ENCODE results near the gene ALOX15B. TPM values are rescaled to one million over a fixed set of nuclear protein-coding genes. Genes with fewer than 3 reads are reported as not detected.

ALOX15B gene
- polyA plus RNA-seq, 3 donors = 1.7 to 2.8 (median 2.0) TPM

GRCh38 chr17:8001976-8002720, 36.7 kb upstream of the ALOX15B start, which contains the start of gene GUCY2D:
GUCY2D (plus strand) TSS chr17:8002615; CDS start chr17:8003048, 433 bp downstream.
- Histone ChIP-seq H3K79me2 (ENCODE audit: insufficient read depth, low read length) (no peaks in the 10 kb centered on the region), H3K9ac (ENCODE audit: insufficient read depth, low read length, poor library complexity, severe bottlenecking) (peak within 1 kb of the TSS; percentile 11), H3K4me3 (replicated peaks in 1 of 3; ENCODE audit: low read depth in 2 of 3, low read length in 3 of 3) (peak within 1 kb of the TSS; percentile 36 to 77 (median 73)), H3K36me3 (replicated peaks in 1 of 2; ENCODE audit: control insufficient read depth in 1 of 2, insufficient read depth in 2 of 2, low read length in 2 of 2) (no peaks in the 10 kb centered on the region), H3K9me3 (replicated peaks in 1 of 2; ENCODE audit: control insufficient read depth in 1 of 2, insufficient read depth in 1 of 2, low read length in 2 of 2) (no peaks in the 10 kb centered on the region), H4K20me1 (ENCODE audit: insufficient read depth, low read length) (no peaks in the 10 kb centered on the region), H3K27me3 (ENCODE audit: control insufficient read depth in 2 of 2, insufficient read depth in 2 of 2, low read length in 2 of 2) (peaks cover 0 to 12% of the 10 kb centered on the region in 2 donors), H3K27ac (ENCODE audit: low read depth in 1 of 2, low read length in 2 of 2) (peak within 1 kb of the TSS in 1 of 2 donors; percentile 27), H2AFZ (ENCODE audit: insufficient read depth, low read depth, low read length, poor library complexity, severe bottlenecking) (peak within 1 kb of the TSS; percentile 85), H3K4me1 (ENCODE audit: control insufficient read depth in 1 of 2, insufficient read depth in 2 of 2, low read length in 2 of 2) (peaks cover 15 to 24% of the 10 kb centered on the region in 2 donors), H3K4me2 (replicated peaks; ENCODE audit: extremely low read depth, low read length, poor library complexity, severe bottlenecking) (peak within 1 kb of the TSS; percentile 73)
- under 1% methylated on average over 13 of the region's 18 CpGs for WGBS (ENCODE audit: insufficient coverage)
- Mint-ChIP-seq H3K9me3 (peaks cover 2 to 10% (median 5%) of the 10 kb centered on the region in 7 donors), H3K4me1 (peaks cover 31% of the 10 kb centered on the region), H3K27me3 (ENCODE audit: low read depth in 3 of 3) (peaks cover 15 to 20% (median 19%) of the 10 kb centered on the region in 3 donors), H3K27ac (peak within 1 kb of the TSS; percentile 41 to 85 (median 63)), H3K36me3 (no peaks in the 10 kb centered on the region), H3K4me3 (peak within 1 kb of the TSS; percentile 96 to 98)
- no peak for TF ChIP-seq CTCF (IDR thresholded peaks at IDR 0.05)
- peak in 2 of 3 donors; percentile 44 to 49 for DNase-seq
- intact Hi-C loops (cut with micrococcal nuclease) = loop anchor here in 1 of 2 donors (5.0 kb wide), 1 partner anchor 40 kb away; no protein-coding TSS in a partner anchor

GRCh38 chr17:8002721-8003593, 35.9 kb upstream of the ALOX15B start:
- peaks cover 15 to 22% (median 20%) of the 10 kb centered on the region in 3 donors for H3K27me3 Mint-ChIP-seq (ENCODE audit: low read depth in 3 of 3)
- H4K20me1 ChIP-seq (ENCODE audit: insufficient read depth, low read length) = no peaks in the 10 kb centered on the region
- peaks cover 2 to 10% (median 5%) of the 10 kb centered on the region in 7 donors for H3K9me3 Mint-ChIP-seq
- H3K27ac Mint-ChIP-seq = no peak overlapping the region
- DNase-seq = no peak
- no peak overlapping the region for H3K27ac ChIP-seq (ENCODE audit: low read depth in 1 of 2, low read length in 2 of 2)
- no peaks in the 10 kb centered on the region for H3K36me3 Mint-ChIP-seq
- H3K4me3 Mint-ChIP-seq = peak overlapping the region; percentile 96 to 98
- intact Hi-C loops (cut with micrococcal nuclease) = loop anchor here in 1 of 2 donors (5.0 kb wide), 1 partner anchor 39 kb away; no protein-coding TSS in a partner anchor
- H3K79me2 ChIP-seq (ENCODE audit: insufficient read depth, low read length) = no peaks in the 10 kb centered on the region
- peak overlapping the region; percentile 85 for H2AFZ ChIP-seq (ENCODE audit: insufficient read depth, low read depth, low read length, poor library complexity, severe bottlenecking)
- 38% methylated on average over 92 of the region's 92 CpGs for WGBS (ENCODE audit: insufficient coverage)
- H3K27me3 ChIP-seq (ENCODE audit: control insufficient read depth in 2 of 2, insufficient read depth in 2 of 2, low read length in 2 of 2) = peaks cover 0 to 12% of the 10 kb centered on the region in 2 donors
- H3K9me3 ChIP-seq (replicated peaks in 1 of 2; ENCODE audit: control insufficient read depth in 1 of 2, insufficient read depth in 1 of 2, low read length in 2 of 2) = no peaks in the 10 kb centered on the region
- H3K36me3 ChIP-seq (replicated peaks in 1 of 2; ENCODE audit: control insufficient read depth in 1 of 2, insufficient read depth in 2 of 2, low read length in 2 of 2) = no peaks in the 10 kb centered on the region
- peak overlapping the region; percentile 36 to 77 (median 73) for H3K4me3 ChIP-seq (replicated peaks in 1 of 3; ENCODE audit: low read depth in 2 of 3, low read length in 3 of 3)
- H3K4me1 ChIP-seq (ENCODE audit: control insufficient read depth in 1 of 2, insufficient read depth in 2 of 2, low read length in 2 of 2) = peaks cover 12 to 21% of the 10 kb centered on the region in 2 donors
- H3K4me1 Mint-ChIP-seq = peaks cover 28% of the 10 kb centered on the region
- H3K9ac ChIP-seq (ENCODE audit: insufficient read depth, low read length, poor library complexity, severe bottlenecking) = peak overlapping the region; percentile 11
- TF ChIP-seq CTCF (IDR thresholded peaks at IDR 0.05) = no peak
- peak overlapping the region; percentile 73 for H3K4me2 ChIP-seq (replicated peaks; ENCODE audit: extremely low read depth, low read length, poor library complexity, severe bottlenecking)
